Measurements from ENCODE around the gene KIF11. TPM values are rescaled to one million over a fixed set of nuclear protein-coding genes. Genes with fewer than 3 reads are reported as not detected.
"Not testable (repeated sequence)": the region's sequence is repeated elsewhere in the genome, so short reads cannot be mapped to it uniquely, and the experiment has no call there.

KIF11 gene
- total RNA-seq, 1 donor from 2014 or later = 1.8 TPM

DNA sequence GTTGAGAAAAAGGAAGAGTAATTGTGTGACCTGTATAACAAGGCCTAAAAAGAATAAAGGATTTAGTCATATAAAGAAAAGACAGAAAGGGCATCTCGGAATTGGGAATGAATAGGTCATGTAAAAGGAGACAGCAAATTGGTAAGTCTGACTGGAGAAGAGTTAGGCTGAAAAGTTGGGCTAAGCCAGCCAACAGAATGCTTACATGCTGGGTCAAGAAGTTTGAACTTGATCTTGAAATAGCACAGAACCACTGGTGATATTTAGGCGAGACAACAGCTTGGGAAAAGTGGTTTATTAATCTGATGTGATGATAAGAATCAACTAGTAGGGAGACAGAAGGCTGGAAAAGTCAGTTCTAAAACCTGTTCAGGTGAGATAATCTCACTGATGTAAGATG, 23.9 kb upstream of the KIF11 start:
- no peak overlapping the region for H3K27ac ChIP-seq
- no peak for DNase-seq

DNA sequence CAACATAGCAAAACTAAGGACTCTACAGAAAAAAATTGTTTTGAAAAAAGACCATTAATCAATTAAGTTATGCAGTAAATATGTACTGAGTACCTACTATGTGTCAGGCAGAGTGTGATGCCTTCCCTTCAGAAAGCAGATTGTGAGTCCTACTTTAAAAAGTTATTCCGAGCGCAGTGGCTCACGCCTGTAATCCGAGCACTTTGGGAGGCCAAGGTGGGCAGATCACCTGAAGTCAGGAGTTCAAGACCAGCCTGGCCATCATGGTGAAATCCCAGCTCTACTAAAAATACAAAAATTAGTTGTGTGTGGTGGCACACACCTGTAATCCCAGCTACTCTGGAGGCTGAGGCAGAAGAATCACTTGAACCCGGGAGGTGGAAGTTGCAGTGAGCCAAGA, 23.3 kb upstream of the KIF11 start:
- not testable (repeated sequence) for H3K4me3 ChIP-seq, ATAC-seq, H3K9me3 ChIP-seq

More for the DNA sequence above, 23.9 kb upstream of the KIF11 start:
- Histone ChIP-seq H3K9me3 (no peaks in the 10 kb centered on the region), H3K27me3 (ENCODE audit: low read depth) (no peaks in the 10 kb centered on the region), H3K4me3 (no peak overlapping the region), H3K4me1 (peaks cover 22% of the 10 kb centered on the region), H3K36me3 (peaks cover 14% of the 10 kb centered on the region)
- TF ChIP-seq, protein P1, sequence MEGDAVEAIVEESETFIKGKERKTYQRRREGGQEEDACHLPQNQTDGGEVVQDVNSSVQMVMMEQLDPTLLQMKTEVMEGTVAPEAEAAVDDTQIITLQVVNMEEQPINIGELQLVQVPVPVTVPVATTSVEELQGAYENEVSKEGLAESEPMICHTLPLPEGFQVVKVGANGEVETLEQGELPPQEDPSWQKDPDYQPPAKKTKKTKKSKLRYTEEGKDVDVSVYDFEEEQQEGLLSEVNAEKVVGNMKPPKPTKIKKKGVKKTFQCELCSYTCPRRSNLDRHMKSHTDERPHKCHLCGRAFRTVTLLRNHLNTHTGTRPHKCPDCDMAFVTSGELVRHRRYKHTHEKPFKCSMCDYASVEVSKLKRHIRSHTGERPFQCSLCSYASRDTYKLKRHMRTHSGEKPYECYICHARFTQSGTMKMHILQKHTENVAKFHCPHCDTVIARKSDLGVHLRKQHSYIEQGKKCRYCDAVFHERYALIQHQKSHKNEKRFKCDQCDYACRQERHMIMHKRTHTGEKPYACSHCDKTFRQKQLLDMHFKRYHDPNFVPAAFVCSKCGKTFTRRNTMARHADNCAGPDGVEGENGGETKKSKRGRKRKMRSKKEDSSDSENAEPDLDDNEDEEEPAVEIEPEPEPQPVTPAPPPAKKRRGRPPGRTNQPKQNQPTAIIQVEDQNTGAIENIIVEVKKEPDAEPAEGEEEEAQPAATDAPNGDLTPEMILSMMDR (IDR thresholded peaks at IDR 0.05) = no peak
- intact Hi-C loops (cut with DNase I) = no loop called here
- ATAC-seq = no peak

DNA sequence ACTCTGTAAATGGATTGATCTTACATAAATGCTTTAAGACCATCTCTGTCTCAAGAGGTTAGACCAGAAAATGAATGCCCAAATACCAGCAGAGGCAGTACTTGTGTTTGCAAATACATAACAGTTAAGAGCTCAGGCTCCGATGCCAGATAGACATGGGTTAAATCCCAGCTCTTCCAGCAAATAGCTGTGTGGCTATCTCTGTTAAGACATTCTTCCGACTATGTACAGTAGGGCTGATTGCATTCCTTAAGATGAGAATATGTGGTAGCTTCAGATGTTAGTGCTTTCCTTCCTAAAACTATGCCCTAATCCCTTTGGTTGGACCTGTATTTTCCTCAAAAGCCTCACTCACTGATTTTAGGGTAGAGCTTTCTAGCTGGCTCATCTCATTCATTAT, 21.3 kb upstream of the KIF11 start:
- no peak overlapping the region for H3K27ac ChIP-seq
- peaks cover 14% of the 10 kb centered on the region for H3K36me3 ChIP-seq
- TF ChIP-seq, protein P1 (IDR thresholded peaks at IDR 0.05) = no peak
- peaks cover 28% of the 10 kb centered on the region for H3K4me1 ChIP-seq
- DNase-seq (no peak), ATAC-seq (no peak)
- no peaks in the 10 kb centered on the region for H3K27me3 ChIP-seq (ENCODE audit: low read depth)
- no peak overlapping the region for H3K4me3 ChIP-seq
- no peaks in the 10 kb centered on the region for H3K9me3 ChIP-seq
- intact Hi-C loops (cut with DNase I) = loop anchor here (5.0 kb wide), 1 partner anchor 54 kb away; no protein-coding TSS in a partner anchor

More for the DNA sequence above, 23.3 kb upstream of the KIF11 start:
- H3K27me3 ChIP-seq (ENCODE audit: low read depth); H3K27ac ChIP-seq; DNase-seq: not testable (repeated sequence)
- Histone ChIP-seq H3K36me3 (peaks cover 14% of the 10 kb centered on the region), H3K4me1 (peaks cover 23% of the 10 kb centered on the region)
- intact Hi-C loops (cut with DNase I) = loop anchor here (5.0 kb wide), 1 partner anchor 52 kb away; no protein-coding TSS in a partner anchor

DNA sequence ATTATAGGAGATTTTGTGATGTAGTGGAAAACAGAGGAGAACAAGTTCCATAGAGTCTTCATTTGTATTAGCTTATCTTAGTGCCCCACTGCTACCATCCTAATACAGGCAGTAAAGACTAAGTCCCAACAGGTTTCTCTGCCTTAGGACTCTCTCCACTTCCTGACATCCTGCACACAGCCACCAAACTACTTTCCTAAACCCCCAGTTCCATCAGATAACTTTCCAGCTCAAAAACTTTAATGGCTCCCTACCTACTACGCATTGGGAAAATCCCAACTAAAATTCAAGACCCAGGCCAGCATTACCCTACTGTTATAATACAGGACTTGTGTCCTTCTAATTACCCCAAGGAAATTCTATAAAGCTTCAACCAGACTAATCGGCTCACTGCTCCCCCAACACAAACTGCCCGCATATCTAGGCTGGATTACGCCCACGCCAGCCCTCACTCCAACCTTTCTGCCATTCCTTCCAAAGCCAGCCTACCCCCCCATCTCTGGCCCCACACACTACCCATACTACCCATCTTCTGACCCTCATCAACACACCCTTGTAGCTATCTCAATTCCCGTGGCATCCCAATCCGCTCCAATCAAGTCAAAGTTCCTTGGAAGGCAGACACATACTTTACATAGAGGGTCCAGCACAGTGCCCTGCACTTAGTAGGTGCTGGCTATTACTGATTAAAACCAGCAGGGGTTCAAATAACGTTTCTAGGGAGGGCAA, 20.4 kb upstream of the KIF11 start:
- Histone ChIP-seq H3K9me3 (no peaks in the 10 kb centered on the region), H3K4me1 (peaks cover 28% of the 10 kb centered on the region), H3K36me3 (peaks cover 14% of the 10 kb centered on the region), H3K27me3 (ENCODE audit: low read depth) (no peaks in the 10 kb centered on the region), H3K27ac (peak overlapping the region; percentile 92), H3K4me3 (peak overlapping the region; percentile 97)
- TF ChIP-seq, protein P1 (IDR thresholded peaks at IDR 0.05) = no peak
- intact Hi-C loops (cut with DNase I) = loop anchor here (5.0 kb wide), 1 partner anchor 55 kb away; no protein-coding TSS in a partner anchor
- DNase-seq (no peak), ATAC-seq (no peak)

DNA sequence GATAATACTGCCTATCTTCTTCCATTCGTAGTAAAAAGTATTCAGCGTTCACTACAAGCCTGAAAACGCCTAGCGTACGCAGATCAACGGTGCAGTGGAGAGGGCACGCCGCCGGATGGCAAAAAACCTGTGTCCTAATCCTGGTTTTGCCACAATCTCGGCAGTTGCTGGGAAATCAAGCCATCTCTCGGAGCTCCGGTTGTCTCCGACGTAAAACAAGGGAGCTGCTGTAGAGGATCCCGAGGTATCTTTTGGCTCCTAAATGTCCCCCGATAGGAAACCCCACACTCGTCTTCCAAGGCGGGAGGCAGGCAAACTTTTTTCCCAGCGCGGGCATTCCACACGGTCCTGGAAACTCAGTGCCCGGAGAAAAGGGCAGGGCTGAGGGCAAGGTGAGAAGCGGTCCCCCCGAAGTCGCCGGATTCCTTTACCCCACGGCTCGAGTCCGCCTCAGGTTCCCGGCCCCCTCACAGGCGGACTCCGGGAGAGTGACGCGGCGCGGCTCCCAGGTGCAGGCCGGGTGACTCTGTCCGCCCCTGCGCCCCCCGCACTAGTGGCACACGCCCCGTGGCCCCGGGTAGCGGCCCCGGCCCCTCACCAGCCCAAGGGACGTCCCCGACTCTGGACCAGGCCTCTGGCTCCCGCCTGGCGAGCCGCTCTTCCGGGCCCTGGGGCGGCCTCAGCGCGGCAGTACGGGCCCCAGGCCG, 19.7 kb upstream of the KIF11 start:
- H3K4me1 ChIP-seq = peaks cover 28% of the 10 kb centered on the region
- H3K9me3 ChIP-seq = no peaks in the 10 kb centered on the region
- peaks cover 14% of the 10 kb centered on the region for H3K36me3 ChIP-seq
- no peaks in the 10 kb centered on the region for H3K27me3 ChIP-seq (ENCODE audit: low read depth)
- intact Hi-C loops (cut with DNase I) = loop anchor here (5.0 kb wide), 1 partner anchor 56 kb away; no protein-coding TSS in a partner anchor
- ATAC-seq (peak; percentile 29 to 61), DNase-seq (no peak)
- H3K27ac ChIP-seq = peak overlapping the region; percentile 92
- peak overlapping the region; percentile 97 for H3K4me3 ChIP-seq
- TF ChIP-seq, protein P1 (IDR thresholded peaks at IDR 0.05) = no peak

Measured in lower lobe of right lung (tissue), 2 donors.